ENCODE measurements around the gene SLX4IP.

Gene SLX4IP

DNA sequence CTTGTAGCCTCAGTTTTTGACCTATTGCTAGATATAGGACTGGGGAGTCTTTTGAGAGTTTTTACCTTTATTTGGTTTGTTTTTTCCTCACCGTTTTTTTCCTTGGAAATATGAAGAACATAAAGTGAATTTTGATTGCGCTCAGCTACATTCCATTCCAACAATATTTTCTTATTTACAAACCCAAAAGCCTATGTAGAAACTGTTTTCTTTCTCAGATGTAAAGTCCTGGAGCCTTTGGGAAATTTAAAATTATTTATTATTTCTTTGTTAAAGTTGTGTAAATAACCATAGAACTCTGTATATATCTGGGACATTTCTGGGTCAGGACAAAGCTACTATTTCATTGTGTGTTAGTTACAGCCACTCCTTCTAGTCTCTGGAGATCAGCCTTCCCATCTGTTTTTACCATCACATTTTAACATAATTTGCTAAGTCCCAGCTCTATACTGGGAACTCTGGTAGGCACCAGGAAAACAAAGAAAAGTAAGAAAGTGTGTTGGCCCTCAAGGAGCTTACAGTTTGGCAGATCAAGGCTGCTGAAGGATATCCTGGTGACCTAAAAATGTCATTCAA is 169.8 kb downstream of the SLX4IP start:
- no peaks in the 10 kb centered on the region for H3K4me1 ChIP-seq (ENCODE audit: low read depth, poor library complexity, severe bottlenecking)
- H3K27ac ChIP-seq = no peak overlapping the region
- H4K20me1 ChIP-seq (ENCODE audit: insufficient read depth) = no peaks in the 10 kb centered on the region
- TF ChIP-seq, protein P1, sequence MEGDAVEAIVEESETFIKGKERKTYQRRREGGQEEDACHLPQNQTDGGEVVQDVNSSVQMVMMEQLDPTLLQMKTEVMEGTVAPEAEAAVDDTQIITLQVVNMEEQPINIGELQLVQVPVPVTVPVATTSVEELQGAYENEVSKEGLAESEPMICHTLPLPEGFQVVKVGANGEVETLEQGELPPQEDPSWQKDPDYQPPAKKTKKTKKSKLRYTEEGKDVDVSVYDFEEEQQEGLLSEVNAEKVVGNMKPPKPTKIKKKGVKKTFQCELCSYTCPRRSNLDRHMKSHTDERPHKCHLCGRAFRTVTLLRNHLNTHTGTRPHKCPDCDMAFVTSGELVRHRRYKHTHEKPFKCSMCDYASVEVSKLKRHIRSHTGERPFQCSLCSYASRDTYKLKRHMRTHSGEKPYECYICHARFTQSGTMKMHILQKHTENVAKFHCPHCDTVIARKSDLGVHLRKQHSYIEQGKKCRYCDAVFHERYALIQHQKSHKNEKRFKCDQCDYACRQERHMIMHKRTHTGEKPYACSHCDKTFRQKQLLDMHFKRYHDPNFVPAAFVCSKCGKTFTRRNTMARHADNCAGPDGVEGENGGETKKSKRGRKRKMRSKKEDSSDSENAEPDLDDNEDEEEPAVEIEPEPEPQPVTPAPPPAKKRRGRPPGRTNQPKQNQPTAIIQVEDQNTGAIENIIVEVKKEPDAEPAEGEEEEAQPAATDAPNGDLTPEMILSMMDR (conservative IDR thresholded peaks at IDR 0.05; ENCODE audit: low read depth, low read length) = no peak
- H3K4me3 ChIP-seq (IDR thresholded peaks at IDR 0.05; ENCODE audit: insufficient read depth, low read depth, low read length) = no peak overlapping the region
- no peak overlapping the region for H3K9ac ChIP-seq
- H3K79me2 ChIP-seq (ENCODE audit: insufficient read depth, low read depth) = no peaks in the 10 kb centered on the region
- no peaks in the 10 kb centered on the region for H3K36me3 ChIP-seq (ENCODE audit: insufficient read depth)
- H3K27me3 ChIP-seq (ENCODE audit: insufficient read depth, low read depth) = no peaks in the 10 kb centered on the region
- no peak overlapping the region for H2AFZ ChIP-seq (ENCODE audit: low read depth)
- H3K4me2 ChIP-seq = no peak overlapping the region

DNA sequence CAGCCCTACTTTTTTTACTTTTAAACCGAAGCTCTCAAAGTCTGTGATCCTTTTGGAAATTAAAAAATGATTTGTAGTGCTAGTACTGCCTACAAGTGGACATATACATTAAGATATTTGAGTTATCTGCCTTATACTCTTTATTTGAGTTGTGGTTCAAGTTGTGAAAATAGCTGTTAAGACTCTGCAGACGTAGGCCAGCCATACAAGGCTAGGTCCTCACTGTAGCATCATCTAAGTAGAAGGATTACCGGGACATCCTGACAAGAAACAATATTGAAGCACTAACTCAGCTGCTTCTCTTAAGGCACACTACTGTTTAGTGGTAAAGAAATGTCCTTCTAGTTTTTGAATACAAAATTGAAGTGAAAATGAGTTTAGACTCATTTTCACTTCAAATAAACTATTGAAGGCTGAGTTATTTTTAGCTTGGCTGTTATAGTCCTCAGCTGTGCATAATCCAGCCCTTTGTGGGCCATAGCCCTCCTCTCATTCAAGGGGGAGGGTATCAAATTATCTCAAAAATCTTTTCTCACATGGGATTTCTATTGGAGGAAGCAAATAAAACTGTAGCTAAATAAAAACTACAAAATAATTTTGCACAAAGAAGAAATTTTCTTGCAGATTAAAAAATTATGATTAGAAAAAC is 170.6 kb downstream of the SLX4IP start:
- H4K20me1 ChIP-seq (ENCODE audit: insufficient read depth) = no peaks in the 10 kb centered on the region
- no peak overlapping the region for H3K4me3 ChIP-seq (IDR thresholded peaks at IDR 0.05; ENCODE audit: insufficient read depth, low read depth, low read length)
- no peak overlapping the region for H3K27ac ChIP-seq
- no peak overlapping the region for H3K4me2 ChIP-seq
- TF ChIP-seq, protein P1 (conservative IDR thresholded peaks at IDR 0.05; ENCODE audit: low read depth, low read length) = no peak
- H3K9ac ChIP-seq = no peak overlapping the region
- no peaks in the 10 kb centered on the region for H3K27me3 ChIP-seq (ENCODE audit: insufficient read depth, low read depth)
- H3K79me2 ChIP-seq (ENCODE audit: insufficient read depth, low read depth) = no peaks in the 10 kb centered on the region
- H2AFZ ChIP-seq (ENCODE audit: low read depth) = no peak overlapping the region
- H3K4me1 ChIP-seq (ENCODE audit: low read depth, poor library complexity, severe bottlenecking) = no peaks in the 10 kb centered on the region
- no peaks in the 10 kb centered on the region for H3K36me3 ChIP-seq (ENCODE audit: insufficient read depth)

DNA sequence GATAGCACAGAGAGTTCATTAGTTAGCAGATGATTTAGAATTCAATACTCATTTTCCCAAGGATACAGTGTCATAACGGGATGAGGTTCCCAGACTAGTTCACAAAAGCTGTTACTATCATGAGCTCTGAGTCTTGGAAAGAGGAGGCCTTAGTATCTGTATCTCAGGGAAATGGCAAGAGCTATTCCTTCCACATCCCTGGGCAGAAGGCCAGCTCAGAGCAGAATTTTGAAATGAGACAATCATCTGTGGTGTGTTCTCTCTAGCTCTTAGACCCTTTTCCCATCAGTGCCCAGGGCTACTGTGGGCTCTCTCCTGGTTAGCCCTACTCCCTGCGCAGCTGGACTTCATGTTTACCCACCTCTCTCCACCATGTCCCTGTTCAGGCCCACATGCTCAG is 174.2 kb downstream of the SLX4IP start:
- no peak overlapping the region for H3K4me2 ChIP-seq
- H4K20me1 ChIP-seq (ENCODE audit: insufficient read depth) = no peaks in the 10 kb centered on the region
- no peaks in the 10 kb centered on the region for H3K36me3 ChIP-seq (ENCODE audit: insufficient read depth)
- no peaks in the 10 kb centered on the region for H3K27me3 ChIP-seq (ENCODE audit: insufficient read depth, low read depth)
- no peak overlapping the region for H3K9ac ChIP-seq
- H3K4me1 ChIP-seq (ENCODE audit: low read depth, poor library complexity, severe bottlenecking) = no peaks in the 10 kb centered on the region
- H3K4me3 ChIP-seq (IDR thresholded peaks at IDR 0.05; ENCODE audit: insufficient read depth, low read depth, low read length) = no peak overlapping the region
- H2AFZ ChIP-seq (ENCODE audit: low read depth) = no peak overlapping the region
- H3K27ac ChIP-seq = no peak overlapping the region
- TF ChIP-seq, protein P1 (conservative IDR thresholded peaks at IDR 0.05; ENCODE audit: low read depth, low read length) = no peak
- H3K79me2 ChIP-seq (ENCODE audit: insufficient read depth, low read depth) = no peaks in the 10 kb centered on the region

DNA sequence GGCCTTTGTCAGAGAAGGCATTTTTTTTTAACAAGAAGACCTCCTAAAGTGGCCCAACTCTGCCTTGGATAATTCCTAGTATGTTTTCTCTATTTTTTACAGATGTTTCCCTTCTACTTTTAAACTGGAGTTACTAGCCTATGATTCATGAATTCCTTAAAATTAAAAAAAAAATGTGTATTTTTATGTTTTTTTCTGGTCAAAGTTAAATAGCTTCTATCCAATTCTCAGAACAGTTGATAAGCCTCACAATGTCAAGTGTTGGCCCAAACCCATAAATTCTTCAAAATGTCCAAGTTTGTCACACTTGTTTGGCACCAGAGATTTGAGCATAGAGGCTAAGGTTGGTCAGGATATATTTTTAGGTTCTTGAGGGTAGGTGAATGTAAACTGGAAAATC is 174.7 kb downstream of the SLX4IP start:
- no peak overlapping the region for H2AFZ ChIP-seq (ENCODE audit: low read depth)
- no peaks in the 10 kb centered on the region for H3K27me3 ChIP-seq (ENCODE audit: insufficient read depth, low read depth)
- TF ChIP-seq, protein P1 (conservative IDR thresholded peaks at IDR 0.05; ENCODE audit: low read depth, low read length) = no peak
- no peaks in the 10 kb centered on the region for H4K20me1 ChIP-seq (ENCODE audit: insufficient read depth)
- H3K4me2 ChIP-seq = no peak overlapping the region
- no peaks in the 10 kb centered on the region for H3K79me2 ChIP-seq (ENCODE audit: insufficient read depth, low read depth)
- no peak overlapping the region for H3K9ac ChIP-seq
- no peak overlapping the region for H3K4me3 ChIP-seq (IDR thresholded peaks at IDR 0.05; ENCODE audit: insufficient read depth, low read depth, low read length)
- H3K4me1 ChIP-seq (ENCODE audit: low read depth, poor library complexity, severe bottlenecking) = no peaks in the 10 kb centered on the region
- H3K27ac ChIP-seq = no peak overlapping the region
- H3K36me3 ChIP-seq (ENCODE audit: insufficient read depth) = no peaks in the 10 kb centered on the region

All from KMS-11 (cell line).